Urothelium cell line (cell line): ENCODE measurements around the gene GPR146.

Experiments
- DNase-seq: peaks from one replicate; pipeline ENCODE4 v3.0.0; 2011; ENCODE audit warnings: low spot score, mixed read lengths
- FAIRE-seq: peaks from 2 replicates; lab custom pipeline; 2011; peaks lifted over from hg19 to GRCh38; lab: Jason Lieb, UNC

Gene GPR146

GRCh38 chr7:1010226-1010625 lies 34.1 kb upstream of the GPR146 start:
- DNase-seq: no peak
- peak; percentile 88 for FAIRE-seq

DNA sequence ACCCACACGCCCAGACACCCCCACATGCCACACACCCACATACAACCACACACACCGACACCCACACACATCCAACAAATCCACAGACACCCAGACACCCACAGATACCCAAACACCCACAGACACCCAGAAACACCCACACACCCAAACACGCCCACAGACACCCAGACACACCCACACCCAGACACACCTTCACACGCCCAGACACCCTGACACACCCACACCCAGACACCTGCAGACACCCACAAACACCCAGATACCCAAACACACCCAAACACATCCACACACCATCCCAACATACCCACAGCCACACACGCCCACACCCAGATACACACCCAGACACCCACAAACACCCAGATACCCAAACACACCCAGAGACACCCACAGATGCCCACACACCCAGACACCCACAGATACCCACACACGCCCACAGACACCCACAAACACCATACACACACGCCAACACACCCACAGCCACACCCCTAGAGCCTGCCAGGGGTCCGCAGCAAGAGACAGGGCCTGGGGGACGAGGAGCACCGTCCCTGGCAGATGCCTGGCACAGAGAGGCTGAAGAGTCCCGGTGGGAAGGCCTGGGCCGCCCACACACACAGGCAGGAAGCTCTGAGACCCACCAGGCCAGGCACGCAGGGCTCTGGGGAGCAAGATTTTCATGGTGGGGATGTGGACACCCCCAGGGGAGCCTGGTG lies 32.9 kb upstream of the GPR146 start:
- peak; percentile 97 for FAIRE-seq
- no peak for DNase-seq

GRCh38 chr7:1012004-1012715 lies 32.2 kb upstream of the GPR146 start:
- FAIRE-seq (peak; percentile 17), DNase-seq (no peak)

DNA sequence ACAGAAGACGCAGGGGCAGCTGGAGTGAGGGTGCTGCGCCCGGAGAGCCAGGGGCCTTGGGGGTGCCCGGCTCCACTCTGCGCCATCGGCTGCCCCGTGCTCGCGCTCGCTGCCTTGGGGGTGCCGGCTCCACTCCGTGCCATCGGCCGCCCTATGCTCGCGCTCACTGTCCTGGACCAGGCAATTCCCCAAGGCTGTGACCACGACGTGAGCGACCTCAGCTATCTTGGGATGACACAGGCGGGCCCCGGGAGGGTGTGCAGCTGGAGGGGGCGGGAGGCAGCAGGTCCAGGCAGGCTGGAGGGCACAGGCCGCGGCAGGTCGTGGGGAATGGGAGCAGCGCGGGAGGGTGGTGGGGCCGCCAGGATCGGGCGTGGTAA lies 31.6 kb upstream of the GPR146 start:
- DNase-seq (no peak), FAIRE-seq (peak; percentile 94)

DNA sequence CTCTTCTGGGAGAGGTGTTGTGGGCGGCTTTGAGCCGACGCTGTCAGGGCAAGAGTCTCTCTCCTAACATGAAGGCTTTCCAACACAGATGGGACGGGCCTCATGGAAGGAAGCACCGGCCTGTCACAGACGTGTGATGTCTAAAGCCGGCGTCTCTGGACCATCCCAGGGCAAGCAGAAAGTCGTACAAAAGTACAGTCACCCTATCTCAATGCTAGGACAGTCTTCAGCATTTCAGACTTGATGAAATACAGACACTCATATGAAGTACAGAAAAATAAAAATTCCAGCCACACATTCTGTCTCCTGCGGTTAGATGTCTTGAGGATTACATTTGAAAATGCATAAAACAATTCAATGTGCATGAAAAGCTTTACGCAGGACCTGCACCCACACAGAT lies 30.8 kb upstream of the GPR146 start:
- no peak for DNase-seq
- peak; percentile 32 for FAIRE-seq

DNA sequence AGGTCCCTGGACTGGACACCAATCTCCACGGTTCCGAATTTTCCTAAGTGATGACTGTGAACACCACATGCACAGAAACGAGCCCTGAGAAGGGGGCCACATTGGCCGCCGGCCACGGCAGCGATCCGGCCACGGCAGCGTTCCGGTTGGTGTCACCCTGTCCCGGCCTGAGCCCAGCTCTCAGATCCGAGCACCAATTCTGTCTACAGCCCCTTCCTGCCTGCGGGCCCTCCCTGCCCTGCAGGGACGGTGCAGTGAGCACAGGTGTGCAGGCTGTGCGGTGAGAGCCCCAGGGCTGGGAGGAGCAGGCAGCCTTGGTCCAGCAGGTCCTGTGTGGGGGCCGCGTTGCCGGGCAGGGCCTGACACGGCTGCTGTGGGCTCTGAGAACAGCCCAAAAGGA lies 29.7 kb upstream of the GPR146 start:
- FAIRE-seq: no peak

GRCh38 chr7:1015196-1016121 lies 28.9 kb upstream of the GPR146 start:
- DNase-seq (no peak), FAIRE-seq (no peak)

More for the DNA sequence above, 29.7 kb upstream of the GPR146 start:
- no peak for DNase-seq

- DNase-seq (no peak), FAIRE-seq (peak; percentile 99)
These were observed 27.5 kb upstream of the GPR146 start for GRCh38 chr7:1016577-1017531.

DNA sequence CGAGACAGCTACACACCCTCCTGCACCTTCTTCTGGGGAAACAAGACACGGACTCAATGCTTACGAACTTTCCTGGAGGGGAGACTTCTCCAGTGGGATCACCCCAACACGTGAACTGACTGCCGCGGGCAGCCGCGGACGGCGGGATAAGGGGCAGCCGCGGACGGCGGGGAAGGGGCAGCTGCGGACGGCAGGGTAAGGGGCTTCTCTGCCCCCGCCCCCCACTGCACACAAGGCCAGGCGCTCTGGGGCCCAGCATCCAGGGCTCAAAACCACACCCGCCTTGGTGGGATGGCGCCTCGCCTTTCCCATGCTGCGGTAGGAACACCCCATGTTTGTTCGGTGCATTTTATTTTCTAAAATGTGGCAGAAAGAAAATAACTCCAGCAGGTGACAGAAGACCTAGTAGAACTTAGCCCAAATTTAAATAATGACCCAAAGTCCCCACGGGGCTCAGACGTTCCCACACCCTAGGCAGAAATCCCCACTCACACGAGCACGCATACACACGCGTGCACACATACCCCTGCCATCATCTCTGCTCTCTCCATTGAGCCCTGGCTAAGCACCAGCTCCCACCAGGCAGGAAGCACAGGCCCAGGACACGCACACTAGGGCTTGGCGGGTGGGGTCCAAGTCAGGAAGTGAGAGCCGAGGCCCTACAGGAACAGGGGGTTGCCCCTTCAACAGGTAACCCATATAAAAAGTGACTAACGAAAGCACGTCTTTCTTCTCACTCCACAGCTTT lies 26.6 kb upstream of the GPR146 start:
- FAIRE-seq: peak; percentile 87

DNA sequence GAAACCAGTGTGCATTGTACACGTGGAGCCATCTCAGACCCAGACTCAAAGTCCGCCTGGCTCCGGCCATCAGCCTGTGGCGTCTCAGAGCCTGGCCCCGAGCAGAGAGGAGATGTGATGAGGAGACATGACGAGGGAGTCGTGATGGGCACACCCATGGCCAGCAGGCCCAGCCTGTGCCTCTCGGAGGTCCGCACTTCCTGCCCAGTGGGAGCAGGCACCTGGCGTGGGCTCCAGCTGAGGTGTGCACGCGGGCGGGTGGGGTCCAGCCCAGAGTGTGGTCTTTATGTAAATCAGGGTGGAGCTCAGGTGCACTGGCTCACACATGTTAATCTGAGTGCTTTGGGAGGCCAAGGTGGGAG lies 26.0 kb upstream of the GPR146 start:
- DNase-seq (no peak), FAIRE-seq (peak; percentile 72)

More for the DNA sequence above, 26.6 kb upstream of the GPR146 start:
- DNase-seq: no peak

DNA sequence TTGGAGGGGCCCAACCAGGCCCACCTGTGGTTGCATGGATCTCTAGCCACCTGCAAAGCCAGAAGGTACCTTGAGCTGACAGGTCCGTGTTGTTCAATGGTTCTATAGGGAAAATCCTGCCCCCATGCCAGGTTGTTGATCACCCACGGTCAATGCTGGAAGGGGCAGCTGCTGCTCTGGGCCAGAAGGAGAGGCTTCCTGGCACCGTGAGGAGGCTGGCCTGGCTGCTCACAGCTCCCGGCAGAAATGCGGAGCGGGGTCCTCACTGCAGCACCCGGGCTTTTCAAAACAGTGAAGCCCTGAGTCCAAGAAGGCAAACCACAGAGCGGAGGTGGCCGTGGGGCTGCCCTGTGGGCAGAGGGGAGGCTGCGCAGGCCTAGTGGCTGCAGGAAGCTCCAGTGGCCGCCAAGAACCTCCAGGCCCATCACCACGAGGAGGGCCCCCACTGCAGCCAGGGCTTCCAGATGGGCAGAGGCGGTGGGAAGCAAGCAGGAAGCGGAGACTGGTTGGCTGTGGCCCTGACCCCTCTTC lies 25.0 kb upstream of the GPR146 start:
- no peak for FAIRE-seq
- DNase-seq: no peak

GRCh38 chr7:1019789-1020610 lies 24.3 kb upstream of the GPR146 start:
- DNase-seq: no peak
- peak; percentile 76 for FAIRE-seq

DNA sequence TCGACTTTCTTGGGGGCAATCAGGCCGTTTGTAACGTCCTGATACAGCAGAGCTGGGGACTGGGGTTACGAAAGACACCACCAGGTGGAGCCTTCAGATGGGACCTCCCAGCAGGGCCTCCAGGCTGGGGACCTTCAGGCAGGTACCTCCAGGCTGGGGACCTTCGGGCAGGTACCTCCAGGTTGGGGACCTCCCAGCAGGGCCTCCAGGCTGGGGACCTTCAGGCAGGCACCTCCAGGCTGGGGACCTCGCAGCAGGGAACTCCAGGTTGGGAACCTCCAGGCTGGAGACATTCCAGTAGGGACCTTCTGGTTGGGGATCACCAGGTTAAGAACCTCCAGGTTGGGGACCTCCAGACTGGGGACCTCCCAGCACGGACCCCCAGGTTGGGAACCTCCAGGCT lies 23.5 kb upstream of the GPR146 start:
- DNase-seq (no peak), FAIRE-seq (no peak)

GRCh38 chr7:1021366-1021765 lies 23.0 kb upstream of the GPR146 start:
- DNase-seq (no peak), FAIRE-seq (peak; percentile 95)

GRCh38 chr7:1021931-1022330 lies 22.4 kb upstream of the GPR146 start:
- FAIRE-seq (peak; percentile 90), DNase-seq (no peak)

DNA sequence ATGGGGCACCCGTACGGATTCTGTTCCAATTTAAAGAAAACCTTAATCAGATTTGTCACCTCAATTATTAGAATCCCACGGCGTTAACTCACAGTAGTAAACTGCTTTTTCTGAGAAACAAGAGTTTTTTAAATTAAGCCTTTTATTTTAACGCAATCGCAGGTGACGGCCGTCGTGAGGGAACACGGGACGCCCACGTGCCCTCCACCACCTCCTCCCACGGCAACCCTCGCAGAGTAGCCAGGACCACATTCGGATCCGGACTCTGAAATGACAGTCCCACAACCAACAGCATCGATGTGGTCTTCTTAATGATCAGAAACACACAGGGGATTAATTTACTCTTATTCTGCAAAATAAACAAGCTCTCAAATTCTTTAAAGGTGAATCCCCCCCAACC lies 22.0 kb upstream of the GPR146 start:
- no peak for DNase-seq
- peak; percentile 30 for FAIRE-seq

GRCh38 chr7:1022801-1023465 lies 21.4 kb upstream of the GPR146 start:
- no peak for DNase-seq
- peak; percentile 93 for FAIRE-seq

- DNase-seq (no peak), FAIRE-seq (no peak)
These were observed 20.0 kb upstream of the GPR146 start for GRCh38 chr7:1024331-1024841.
